ENCODE data around the gene ARPC5L.

GRCh38 chr9:124831642-124832364 lies 30.1 kb upstream of the ARPC5L start:
- TF ChIP-seq CTCF (conservative IDR thresholded peaks at IDR 0.05; ENCODE audit: low read depth in 2 of 2), result no peak
- no peak for TF ChIP-seq POLR2AphosphoS5 (IDR thresholded peaks at IDR 0.05; ENCODE audit: low read depth)
- TF ChIP-seq REST (IDR thresholded peaks at IDR 0.05; ENCODE audit: unreplicated experiment), result no peak
- TF ChIP-seq JUNB (IDR thresholded peaks at IDR 0.05; ENCODE audit: unreplicated experiment), result no peak
- no peak for TF ChIP-seq ZNF462 (CRISPR knock-in tag; IDR thresholded peaks at IDR 0.05)
- no peak for TF ChIP-seq EZH2 (IDR thresholded peaks at IDR 0.05; ENCODE audit: low read depth, unreplicated experiment)
- TF ChIP-seq CREB1 (CRISPR knock-in tag; IDR thresholded peaks at IDR 0.05; ENCODE audit: low read depth), result no peak
- TF ChIP-seq NANOG (IDR thresholded peaks at IDR 0.05; ENCODE audit: borderline replicate concordance), result no peak
- TF ChIP-seq EZH2phosphoT487 (IDR thresholded peaks at IDR 0.05; ENCODE audit: unreplicated experiment), result no peak
- no peak for TF ChIP-seq ZNF331 (CRISPR knock-in tag; IDR thresholded peaks at IDR 0.05; ENCODE audit: low read depth)
- no peak for TF ChIP-seq ETS1 (IDR thresholded peaks at IDR 0.05)
- TF ChIP-seq STAT1 (IDR thresholded peaks at IDR 0.05; ENCODE audit: unreplicated experiment), result no peak
- TF ChIP-seq ZNF114 (CRISPR knock-in tag; IDR thresholded peaks at IDR 0.05), result no peak

Data from GM23338 (cell line).